ENCODE measurements around the gene SPAG16.

- TF ChIP-seq CTCF (conservative IDR thresholded peaks at IDR 0.05) (no peak), ZFX (IDR thresholded peaks at IDR 0.05) (no peak)
Measured at GRCh38 chr2:213551526-213551925, 267.3 kb downstream of the SPAG16 start.
